Mesenchymal stem cell (in vitro differentiated cells and primary cell): ENCODE measurements around the gene ZNF625.

ENCODE experiments used
- DNase-seq: peaks from one replicate; pipeline ENCODE4 v3.0.0-alpha.2; 2013
- H2AFZ ChIP-seq: one replicate; pipeline ENCODE4 v1.6.1; 2013; ENCODE audit warnings: low read depth, mild to moderate bottlenecking, control low read depth, inconsistent platforms, low read length, moderate library complexity
- H2AK5ac ChIP-seq: 2 replicates; pipeline ENCODE4 v1.6.1; 2013; ENCODE audit warnings: low read length, moderate library complexity, mild to moderate bottlenecking, inconsistent platforms; ENCODE audit not compliant: severe bottlenecking
- H2BK120ac ChIP-seq: one replicate; pipeline ENCODE4 v1.6.1; 2013; ENCODE audit warnings: low read depth, mild to moderate bottlenecking, inconsistent platforms, low read length, moderate library complexity
- H2BK12ac ChIP-seq, 2 experiments: one replicate each; pipeline ENCODE4 v1.6.1; 2013; ENCODE audit warnings: inconsistent platforms in 2 of 2, low read length in 2 of 2, mild to moderate bottlenecking in 2 of 2, moderate library complexity in 2 of 2, control low read depth in 1 of 2
- H2BK15ac ChIP-seq: one replicate; pipeline ENCODE4 v1.6.1; 2013; ENCODE audit warnings: mild to moderate bottlenecking, low read depth, inconsistent platforms; ENCODE audit not compliant: poor library complexity, severe bottlenecking
- H2BK5ac ChIP-seq: 2 replicates; pipeline ENCODE4 v1.6.1; 2013; ENCODE audit warnings: low read depth, mild to moderate bottlenecking, low read length, control low read depth, inconsistent platforms; ENCODE audit not compliant: poor library complexity, severe bottlenecking
- H3K14ac ChIP-seq, 2 experiments: one replicate each; pipeline ENCODE4 v1.6.1; 2013; ENCODE audit warnings: inconsistent platforms in 2 of 2, low read length in 2 of 2, control low read depth in 1 of 2, mild to moderate bottlenecking in 1 of 2, moderate library complexity in 1 of 2
- H3K18ac ChIP-seq, 2 experiments: one replicate each; pipeline ENCODE4 v1.6.1; 2013; ENCODE audit warnings: inconsistent platforms in 2 of 2, low read length in 2 of 2, control low read depth in 1 of 2, low read depth in 1 of 2, mild to moderate bottlenecking in 1 of 2
- H3K23ac ChIP-seq, 2 experiments: one replicate each; pipeline ENCODE4 v1.6.1; 2013; ENCODE audit warnings: inconsistent platforms in 2 of 2, low read length in 2 of 2, mild to moderate bottlenecking in 2 of 2, moderate library complexity in 2 of 2, control low read depth in 1 of 2
- H3K27ac ChIP-seq: 2 replicates; pipeline ENCODE4 v1.5.1; 2013; ENCODE audit warnings: mild to moderate bottlenecking, moderate library complexity, low read length, control low read depth, inconsistent platforms; ENCODE audit not compliant: poor library complexity, severe bottlenecking
- H3K27me3 ChIP-seq, 2 experiments: 2 replicates each; pipeline versions ENCODE4 v1.6.1 to v1.7.0; 2013; ENCODE audit warnings: low read length in 2 of 2, mild to moderate bottlenecking in 2 of 2, moderate library complexity in 2 of 2, control low read depth in 1 of 2, inconsistent platforms in 1 of 2; ENCODE audit not compliant: control insufficient read depth in 1 of 2, insufficient read depth in 1 of 2
- H3K36me3 ChIP-seq, 2 experiments: 2 replicates each; pipeline versions ENCODE4 v1.6.1 to v1.7.0; 2013; ENCODE audit warnings: low read length in 2 of 2, control low read depth in 1 of 2, inconsistent platforms in 1 of 2, low read depth in 1 of 2, mild to moderate bottlenecking in 1 of 2; ENCODE audit not compliant: insufficient read depth in 2 of 2, control insufficient read depth in 1 of 2
- H3K4ac ChIP-seq, 2 experiments: one replicate each; pipeline ENCODE4 v1.6.1; 2013; ENCODE audit warnings: inconsistent platforms in 2 of 2, low read length in 2 of 2, mild to moderate bottlenecking in 2 of 2, moderate library complexity in 2 of 2, control low read depth in 1 of 2, low read depth in 1 of 2
- H3K4me1 ChIP-seq: 2 replicates; pipeline ENCODE4 v1.6.1; 2013; ENCODE audit warnings: low read depth, low read length, control low read depth; ENCODE audit not compliant: control insufficient read depth, insufficient read depth
- H3K4me2 ChIP-seq: 2 replicates; pipeline ENCODE4 v1.6.1; 2013; ENCODE audit warnings: low read length, mild to moderate bottlenecking, inconsistent platforms; ENCODE audit not compliant: poor library complexity, severe bottlenecking
- H3K4me3 ChIP-seq, 2 experiments: 2 replicates each; pipeline versions ENCODE4 v1.5.1 to v1.7.0; 2013; ENCODE audit warnings: low read length in 2 of 2, mild to moderate bottlenecking in 2 of 2, control low read depth in 1 of 2, low read depth in 1 of 2; ENCODE audit not compliant: insufficient read depth in 1 of 2
- H3K79me1 ChIP-seq: replicated peaks from 2 replicates; pipeline ENCODE4 v1.6.1; 2013; ENCODE audit warnings: mild to moderate bottlenecking, control low read depth, low read length, inconsistent platforms; ENCODE audit not compliant: poor library complexity, severe bottlenecking
- H3K9ac ChIP-seq: 2 replicates; pipeline ENCODE4 v1.7.0; 2013; ENCODE audit warnings: mild to moderate bottlenecking, low read length, moderate library complexity
- H3K9me3 ChIP-seq: 2 replicates; pipeline ENCODE4 v1.7.0; 2013; ENCODE audit warnings: mild to moderate bottlenecking, low read length; ENCODE audit not compliant: control insufficient read depth
- H4K8ac ChIP-seq: one replicate; pipeline ENCODE4 v1.6.1; 2013; ENCODE audit warnings: inconsistent platforms, mild to moderate bottlenecking, low read length, moderate library complexity
- H4K91ac ChIP-seq: one replicate; pipeline ENCODE4 v1.6.1; 2013; ENCODE audit warnings: mild to moderate bottlenecking, low read length, inconsistent platforms
- WGBS: methylation state at CpG from one replicate; pipeline ENCODE4 v1.1.7; 2013; ENCODE audit warnings: mixed read lengths; 5-methylcytosine and 5-hydroxymethylcytosine counted together

Gene ZNF625

DNA sequence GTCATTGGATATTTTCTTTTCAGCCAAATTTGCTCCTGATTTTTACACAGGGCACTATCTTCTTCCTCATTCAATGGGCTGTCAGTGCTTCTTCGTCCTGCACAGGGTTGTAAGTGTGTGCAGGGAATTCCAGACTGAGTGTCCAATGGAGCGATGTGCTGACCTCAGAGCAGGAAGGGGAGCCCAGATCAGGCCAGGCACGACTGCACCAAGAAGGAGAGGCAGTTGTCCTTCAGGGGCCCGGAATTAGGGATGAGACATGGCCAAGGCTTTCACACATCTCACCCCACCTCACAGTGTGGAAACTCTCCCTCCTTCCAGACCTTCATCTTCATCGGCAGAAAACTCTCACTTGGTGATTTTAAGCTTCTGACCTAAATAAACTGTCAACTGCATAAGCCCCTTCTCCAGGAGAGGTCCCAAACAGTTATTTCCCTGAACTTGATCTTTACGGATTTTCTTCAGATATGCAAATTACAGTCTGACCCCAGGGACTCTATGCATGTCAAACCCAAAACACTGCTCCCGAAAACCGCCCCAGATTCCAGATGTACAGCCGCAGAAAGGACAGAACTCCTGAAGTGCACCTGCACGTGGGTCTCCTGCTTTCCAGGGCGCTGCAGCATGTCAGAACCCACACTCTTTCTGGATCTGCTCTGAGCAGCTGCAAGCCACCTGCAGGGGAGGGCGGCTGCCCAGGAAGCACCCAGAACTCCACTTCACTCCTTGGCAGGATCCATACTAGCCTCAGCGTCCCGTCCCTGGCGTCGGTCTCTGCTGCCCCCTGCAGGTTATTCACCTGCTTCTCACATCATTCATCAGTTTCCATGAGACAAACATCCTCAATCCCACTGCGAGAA is 15.8 kb downstream of the ZNF625 start:
- Histone ChIP-seq H3K4ac (no peak overlapping the region), H3K9me3 (peaks cover 19% of the 10 kb centered on the region), H3K4me3 (peak overlapping the region in 1 of 2 experiments; percentile 97), H4K8ac (no peak overlapping the region), H3K4me2 (peak overlapping the region; percentile 54), H2BK5ac (no peak overlapping the region), H2BK12ac (peak overlapping the region in 1 of 2 experiments; percentile 57), H2BK120ac (no peak overlapping the region), H3K18ac (no peak overlapping the region), H2BK15ac (no peak overlapping the region), H3K79me1 (peaks cover 23% of the 10 kb centered on the region), H2AK5ac (no peak overlapping the region), H3K23ac (no peak overlapping the region), H3K27me3 (no peaks in the 10 kb centered on the region), H3K14ac (no peak overlapping the region), H4K91ac (no peak overlapping the region), H3K36me3 (peaks cover 34 to 46% of the 10 kb centered on the region in 2 experiments), H3K9ac (peak overlapping the region; percentile 96), H3K27ac (peak overlapping the region; percentile 18), H2AFZ (peak overlapping the region; percentile 54), H3K4me1 (peaks cover 5% of the 10 kb centered on the region)
- WGBS = 34% methylated on average over 15 of the region's 17 CpGs
- peak; percentile 81 for DNase-seq

DNA sequence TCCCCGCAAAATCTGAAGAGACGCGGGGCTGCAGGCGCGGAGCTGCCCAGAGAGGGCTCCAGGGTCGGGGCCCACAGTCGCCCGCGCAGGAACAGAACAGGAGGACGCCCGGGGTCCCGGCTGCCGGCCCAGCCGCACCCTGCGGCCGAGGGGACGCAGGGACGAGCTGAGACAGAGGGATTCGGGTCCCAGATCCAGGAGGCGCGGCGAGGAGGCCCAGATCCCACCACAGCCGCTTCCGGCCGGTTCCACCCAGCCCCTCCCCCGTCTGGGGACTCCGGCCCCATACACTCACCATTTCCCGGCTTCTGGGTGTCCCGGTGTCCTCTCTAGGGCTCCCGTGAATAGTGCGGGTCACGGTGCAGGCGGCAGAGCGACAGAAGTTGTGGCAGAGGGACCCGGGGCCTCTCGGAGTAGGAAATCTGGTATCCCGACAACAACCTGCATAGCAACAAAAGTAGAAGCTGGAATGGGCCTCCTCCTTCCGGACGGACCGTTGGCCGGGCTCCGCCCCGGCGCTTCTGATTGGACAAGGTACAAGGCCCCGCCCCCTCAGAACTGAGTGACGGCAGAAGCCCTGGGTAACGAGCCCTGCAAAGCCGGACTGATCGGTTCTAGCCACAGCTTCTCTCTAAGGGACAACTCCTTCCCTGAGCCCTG is 16.5 kb downstream of the ZNF625 start, which contains the start of gene ZNF20:
TSS of gene ZNF20 (minus strand) at position 466 of the 660 bp plus-strand sequence. CDS start at position 298, 168 bp downstream.
- peaks cover 19% of the 10 kb centered on the region for H3K9me3 ChIP-seq
- WGBS = under 1% methylated on average over 49 of the region's 49 CpGs
- peak within 1 kb of the TSS; percentile 83 for H2BK120ac ChIP-seq
- H3K23ac ChIP-seq = peak within 1 kb of the TSS in 1 of 2 experiments; percentile 92
- H3K4me2 ChIP-seq = peak within 1 kb of the TSS; percentile 88
- H2AFZ ChIP-seq = peak within 1 kb of the TSS; percentile 93
- peak within 1 kb of the TSS; percentile 57 to 73 for H3K4ac ChIP-seq
- H3K14ac ChIP-seq = no peak within 1 kb of the TSS
- H2BK12ac ChIP-seq = peak within 1 kb of the TSS in 1 of 2 experiments; percentile 78
- no peak within 1 kb of the TSS for H2BK15ac ChIP-seq
- H3K27me3 ChIP-seq = no peaks in the 10 kb centered on the region
- H3K4me3 ChIP-seq = peak within 1 kb of the TSS; percentile 83 to 97
- H2AK5ac ChIP-seq = no peak within 1 kb of the TSS
- peak; percentile 95 for DNase-seq
- peaks cover 34 to 42% of the 10 kb centered on the region in 2 experiments for H3K36me3 ChIP-seq
- peak within 1 kb of the TSS; percentile 30 to 89 for H3K18ac ChIP-seq
- peak within 1 kb of the TSS; percentile 72 for H4K8ac ChIP-seq
- peaks cover 5% of the 10 kb centered on the region for H3K4me1 ChIP-seq
- no peak within 1 kb of the TSS for H4K91ac ChIP-seq
- H3K27ac ChIP-seq = peak within 1 kb of the TSS; percentile 85
- H3K9ac ChIP-seq = peak within 1 kb of the TSS; percentile 96
- peaks cover 21% of the 10 kb centered on the region for H3K79me1 ChIP-seq
- H2BK5ac ChIP-seq = peak within 1 kb of the TSS; percentile 4

DNA sequence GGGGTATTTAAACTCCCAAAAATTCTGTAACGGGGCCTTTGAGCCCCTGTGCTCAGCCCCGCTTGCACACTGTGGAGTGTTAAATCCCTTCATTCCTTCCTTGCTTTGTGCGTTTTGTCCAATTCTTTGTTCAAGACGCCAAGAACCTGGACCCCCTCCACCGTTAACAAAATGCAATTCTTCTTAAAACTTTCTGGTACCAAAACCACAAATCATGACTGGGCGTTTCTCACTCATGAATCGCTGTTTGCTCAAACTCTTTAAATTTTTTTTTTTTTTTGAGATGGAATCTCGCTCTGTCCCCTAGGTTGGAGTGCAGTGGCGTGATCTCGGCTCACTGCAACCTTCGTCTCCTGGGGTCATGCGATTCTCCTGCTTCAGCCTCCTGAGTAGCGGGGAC is 17.3 kb downstream of the ZNF625 start:
- Histone ChIP-seq H2BK120ac (no peak overlapping the region), H3K4me1 (peaks cover 5% of the 10 kb centered on the region), H3K36me3 (peaks cover 38 to 44% of the 10 kb centered on the region in 2 experiments), H2AFZ (no peak overlapping the region), H3K79me1 (peaks cover 21% of the 10 kb centered on the region), H3K4ac (no peak overlapping the region), H4K91ac (no peak overlapping the region), H3K14ac (no peak overlapping the region), H3K4me3 (peak overlapping the region; percentile 83 to 97), H2BK15ac (no peak overlapping the region), H3K23ac (no peak overlapping the region), H4K8ac (no peak overlapping the region), H3K18ac (no peak overlapping the region), H3K27me3 (no peaks in the 10 kb centered on the region), H3K9me3 (peaks cover 22% of the 10 kb centered on the region), H3K9ac (peak overlapping the region; percentile 96), H3K4me2 (peak overlapping the region; percentile 88), H2AK5ac (no peak overlapping the region), H2BK12ac (no peak overlapping the region), H2BK5ac (no peak overlapping the region), H3K27ac (no peak overlapping the region)
- peak; percentile 32 for DNase-seq
- 24% methylated on average over 13 of the region's 13 CpGs for WGBS
